ENCODE results near the gene NTMT1. TPM values are rescaled to one million over a fixed set of nuclear protein-coding genes. Genes with fewer than 3 reads are reported as not detected.
A peak's percentile ranks its signal among the peaks of the same experiment; 100 is the strongest.

NTMT1 gene
- total RNA-seq, 1 experiment from 2014 or later, result 84.8 TPM

- Histone ChIP-seq H2AFZ (ENCODE audit: low read depth, low read length, poor library complexity, severe bottlenecking) (no peak overlapping the region), H3K4me1 (ENCODE audit: control insufficient read depth in 1 of 2, insufficient read depth in 2 of 2, low read length in 2 of 2) (peaks cover 11 to 40% of the 10 kb centered on the region in 2 experiments), H3K9ac (ENCODE audit: low read length) (peak overlapping the region; percentile 96), H4K20me1 (ENCODE audit: insufficient read depth) (peaks cover 15% of the 10 kb centered on the region; the same call in 1 of the 2 replicates), H3K27me3 (ENCODE audit: insufficient read depth, low read length) (no peaks in the 10 kb centered on the region), H3K79me2 (ENCODE audit: insufficient read depth, low read length) (peaks cover 57% of the 10 kb centered on the region), H3K36me3 (ENCODE audit: control insufficient read depth in 1 of 2, insufficient read depth in 2 of 2, low read length in 2 of 2) (peaks cover 5 to 36% of the 10 kb centered on the region in 2 experiments; a peak in 3 of 4 replicates), H3K9me2 (ENCODE audit: insufficient read depth) (no peaks in the 10 kb centered on the region), H3K27ac (ENCODE audit: low read depth, low read length) (peak overlapping the region; percentile 86), H3K4me2 (ENCODE audit: low read length) (peak overlapping the region; percentile 88), H3K4me3 (replicated peaks in 1 of 2; ENCODE audit: low read depth in 1 of 2, low read length in 2 of 2) (peak overlapping the region; percentile 88 to 99), H3K9me3 (ENCODE audit: control insufficient read depth in 1 of 2, insufficient read depth in 1 of 2, low read depth in 1 of 2, low read length in 2 of 2) (no peaks in the 10 kb centered on the region)
- BruUV-seq (replicated peaks), result no TSS peak
- TF ChIP-seq ZFX (IDR thresholded peaks at IDR 0.05) (no peak), RAD21 (IDR thresholded peaks at IDR 0.05; ENCODE audit: low read depth) (no peak), ZBTB33 (IDR thresholded peaks at IDR 0.05; ENCODE audit: extremely low read depth, insufficient replicate concordance, low read length) (no peak), TCF7L2 (IDR thresholded peaks at IDR 0.05; ENCODE audit: borderline replicate concordance, extremely low read depth, insufficient read depth, insufficient read length) (no peak), EZH2 (IDR thresholded peaks at IDR 0.05) (no peak), EGR1 (IDR thresholded peaks at IDR 0.05; ENCODE audit: low read depth) (no peak), SP1 (IDR thresholded peaks at IDR 0.05; ENCODE audit: low read depth) (no peak), EZH2phosphoT487 (IDR thresholded peaks at IDR 0.05; ENCODE audit: borderline replicate concordance) (no peak), ATF3 (IDR thresholded peaks at IDR 0.05) (no peak), CEBPB (IDR thresholded peaks at IDR 0.05; ENCODE audit: low read depth) (no peak), POLR2A (IDR thresholded peaks at IDR 0.05; ENCODE audit: borderline replicate concordance, extremely low read depth, insufficient read depth, insufficient read length) (no peak), FOSL1 (IDR thresholded peaks at IDR 0.05; ENCODE audit: low read depth) (no peak), SIN3A (IDR thresholded peaks at IDR 0.05; ENCODE audit: low read depth) (no peak)
- POLR2A ChIA-PET, result interaction anchor here (0.8 to 3.8 kb wide), 6 partner anchors 10 to 487 kb away, joined by 3 to 26 read pairs (median 3); no protein-coding TSS in a partner anchor
- RAD21 ChIA-PET (ENCODE audit: low non-redundant PET in 1 of 2, low total read pairs in 2 of 2, uncharacterized antibody in 2 of 2, unreplicated experiment in 2 of 2), result interaction anchor here in 1 of 2 experiments (0.5 kb wide), 1 partner anchor 191 kb away, joined by 4 read pairs; no protein-coding TSS in a partner anchor
- intact Hi-C loops (cut with micrococcal nuclease), result no loop called here
- DNase-seq (ENCODE audit: low read depth, low spot score) (no peak), ATAC-seq (peak; percentile 40)
- CTCF ChIA-PET, result interaction anchor here (1.1 to 4.4 kb wide), 6 partner anchors 10 to 496 kb away, joined by 3 to 91 read pairs (median 16); no protein-coding TSS in a partner anchor
Measured at GRCh38 chr9:129626625-129627284, 792 bp downstream of the NTMT1 start.

Data from HCT116 (cell line).